ENCODE measurements around the gene COL7A1. TPM values are rescaled to one million over a fixed set of nuclear protein-coding genes. Genes with fewer than 3 reads are reported as not detected.
A peak's percentile ranks its signal among the peaks of the same experiment; 100 is the strongest.

COL7A1 gene
- total and polyA plus RNA-seq, 2 of the 13 experiments (the other 11 are each of a cell fraction or from before 2014, with no cell fraction given) = 2.7 to 11.7 TPM

DNA sequence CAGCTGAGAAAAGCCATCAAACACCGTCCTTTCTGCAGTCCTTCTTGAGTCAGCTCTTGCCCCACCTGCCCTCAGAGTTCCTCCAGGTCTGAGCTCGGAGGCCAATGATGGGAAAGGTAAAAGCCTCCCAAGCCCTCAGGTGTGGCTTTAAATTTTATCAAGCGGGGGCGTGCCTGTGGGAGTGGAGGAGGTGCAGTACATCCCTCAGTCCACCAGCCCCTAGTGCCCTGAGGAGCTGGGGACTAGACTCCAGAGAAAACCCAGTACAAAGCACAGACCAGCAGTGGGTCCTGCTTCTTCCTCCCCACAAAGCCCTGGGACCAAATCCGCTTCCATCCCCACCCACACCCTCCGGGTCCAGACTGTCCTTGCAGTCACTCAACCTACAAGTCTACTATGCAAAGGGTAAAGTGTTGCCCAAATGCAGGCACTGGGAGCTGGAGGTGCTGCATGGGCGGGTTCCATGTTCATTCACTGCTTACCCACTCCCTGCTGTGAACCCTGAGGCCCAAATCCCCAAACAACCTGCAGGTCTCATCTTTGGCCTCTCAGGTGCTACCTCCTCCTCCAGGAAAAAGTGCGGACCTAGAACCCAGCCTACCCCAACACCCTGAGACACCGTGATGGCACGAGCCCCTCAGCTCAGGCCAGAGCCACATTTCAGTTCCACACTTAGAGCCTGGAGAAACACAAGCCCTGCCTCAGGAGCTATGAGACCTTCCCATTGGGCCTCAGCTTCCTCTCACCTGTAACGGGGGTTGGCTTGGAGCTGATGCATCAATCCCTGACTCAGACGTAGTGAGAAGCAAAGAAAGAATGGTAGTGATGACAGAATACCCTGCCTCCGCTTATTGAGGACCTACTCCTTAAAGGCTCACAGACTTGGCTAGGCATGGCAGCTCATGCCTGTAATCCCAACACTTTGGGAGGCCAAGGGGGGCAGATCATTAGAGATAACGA, 41.0 kb downstream of the COL7A1 start:
- BruUV-seq (replicated peaks) = no TSS peak
- in situ Hi-C loops (cut with HindIII; ENCODE audit: extremely low pct_ligation_motif_present, low pct_unique_long_range_greater_than_20kb) = no loop called here
- H3K36me3 ChIP-seq (replicated peaks in 1 of 2; ENCODE audit: control insufficient read depth in 1 of 2, insufficient read depth in 2 of 2, low read length in 2 of 2) = peaks cover 18 to 44% of the 10 kb centered on the region in 2 experiments; a peak in 4 of 5 replicates

More for the DNA sequence above, 41.0 kb downstream of the COL7A1 start:
- peak overlapping the region; percentile 29 to 98 (median 92); a peak in 5 of 6 replicates for H3K4me3 ChIP-seq (replicated peaks in 1 of 3; ENCODE audit: insufficient read depth in 1 of 3, low read depth in 2 of 3, low read length in 3 of 3)
- no peaks in the 10 kb centered on the region; a peak in 1 of 5 replicates for H3K27me3 ChIP-seq (ENCODE audit: control insufficient read depth in 1 of 2, insufficient read depth in 2 of 2, low read length in 2 of 2)
- ChIA-PET POLR2A (interaction anchor here (0.6 to 1.3 kb wide), 3 partner anchors 43 to 112 kb away, joined by 3 to 7 read pairs (median 3); no protein-coding TSS in a partner anchor), CTCF (ENCODE audit: low intra/inter-chr PET ratio, low total read pairs) (no interaction called here)
- H3K79me2 ChIP-seq (ENCODE audit: insufficient read depth, low read length) = peaks cover 60% of the 10 kb centered on the region
- ATAC-seq = no peak
- H3K27ac ChIP-seq (ENCODE audit: extremely low read length, insufficient read depth, low read length) = no peak overlapping the region
- H2AFZ ChIP-seq (ENCODE audit: low read length) = no peak overlapping the region
- no peak for FAIRE-seq
- no peak for DNase-seq (ENCODE audit: low spot score)
- H3K9ac ChIP-seq (ENCODE audit: insufficient read depth, low read depth, low read length) = peak overlapping the region; percentile 82
- H4K20me1 ChIP-seq (ENCODE audit: insufficient read depth, low read length) = peaks cover 47% of the 10 kb centered on the region
- no peaks in the 10 kb centered on the region for H3K9me3 ChIP-seq (ENCODE audit: low read length)
- WGBS (ENCODE audit: low lambda C conversion rate) = 91% methylated on average over 10 of the region's 14 CpGs
- intact Hi-C loops (cut with micrococcal nuclease; ENCODE audit: unreplicated experiment) = no loop called here
- peak overlapping the region; percentile 78 for H3K4me2 ChIP-seq (ENCODE audit: low read depth, low read length)
- H3K4me1 ChIP-seq (ENCODE audit: insufficient read depth, low read length) = peaks cover 87% of the 10 kb centered on the region
- TF ChIP-seq, protein P1, sequence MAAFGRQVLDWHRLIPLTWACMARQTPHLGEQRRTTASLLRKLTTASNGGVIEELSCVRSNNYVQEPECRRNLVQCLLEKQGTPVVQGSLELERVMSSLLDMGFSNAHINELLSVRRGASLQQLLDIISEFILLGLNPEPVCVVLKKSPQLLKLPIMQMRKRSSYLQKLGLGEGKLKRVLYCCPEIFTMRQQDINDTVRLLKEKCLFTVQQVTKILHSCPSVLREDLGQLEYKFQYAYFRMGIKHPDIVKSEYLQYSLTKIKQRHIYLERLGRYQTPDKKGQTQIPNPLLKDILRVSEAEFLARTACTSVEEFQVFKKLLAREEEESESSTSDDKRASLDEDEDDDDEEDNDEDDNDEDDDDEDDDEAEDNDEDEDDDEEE (CRISPR knock-in tag; IDR thresholded peaks at IDR 0.05) = no peak
- TF ChIP-seq ZNF687 (CRISPR knock-in tag; IDR thresholded peaks at IDR 0.05) (peak; percentile 15), ZNF598 (CRISPR knock-in tag; IDR thresholded peaks at IDR 0.05; ENCODE audit: borderline replicate concordance) (peak; percentile 36; the same call in 1 of the 2 replicates), IRF9 (CRISPR knock-in tag; IDR thresholded peaks at IDR 0.05; ENCODE audit: borderline replicate concordance) (0 out of 2 replicates have a peak, but pooled peaks have one; percentile 24), ZNF883 (CRISPR knock-in tag; IDR thresholded peaks at IDR 0.05; ENCODE audit: not compliant biosample characterization) (peak; percentile 62)

All from HepG2 (cell line).